Measurements from ENCODE around the gene TREM2.
"Not testable (repeated sequence)": the region's sequence is repeated elsewhere in the genome, so short reads cannot be mapped to it uniquely, and the experiment has no call there.

The TREM2 gene

DNA sequence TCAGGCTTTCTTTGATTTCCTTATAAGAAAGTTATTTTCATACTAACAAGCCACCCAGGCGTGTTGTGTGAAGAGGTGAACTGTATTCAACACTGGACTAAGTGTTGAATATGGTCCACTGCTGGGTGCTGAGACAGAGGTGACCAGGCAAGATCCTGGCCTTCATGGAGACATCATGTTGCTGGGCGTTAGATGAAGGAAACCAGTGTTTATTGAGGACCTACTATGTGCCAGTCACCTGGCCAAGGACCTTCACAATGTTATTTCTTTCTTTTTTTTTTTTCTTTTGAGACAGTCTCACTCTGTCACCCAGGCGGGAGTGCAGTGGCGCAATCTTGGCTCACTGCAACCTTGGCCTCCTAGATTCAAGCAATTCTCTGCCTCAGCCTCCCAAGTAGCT lies 6.9 kb downstream of the TREM2 start:
- in situ Hi-C loops (cut with MboI; ENCODE audit: low sequenced_read_pairs): no loop called here

DNA sequence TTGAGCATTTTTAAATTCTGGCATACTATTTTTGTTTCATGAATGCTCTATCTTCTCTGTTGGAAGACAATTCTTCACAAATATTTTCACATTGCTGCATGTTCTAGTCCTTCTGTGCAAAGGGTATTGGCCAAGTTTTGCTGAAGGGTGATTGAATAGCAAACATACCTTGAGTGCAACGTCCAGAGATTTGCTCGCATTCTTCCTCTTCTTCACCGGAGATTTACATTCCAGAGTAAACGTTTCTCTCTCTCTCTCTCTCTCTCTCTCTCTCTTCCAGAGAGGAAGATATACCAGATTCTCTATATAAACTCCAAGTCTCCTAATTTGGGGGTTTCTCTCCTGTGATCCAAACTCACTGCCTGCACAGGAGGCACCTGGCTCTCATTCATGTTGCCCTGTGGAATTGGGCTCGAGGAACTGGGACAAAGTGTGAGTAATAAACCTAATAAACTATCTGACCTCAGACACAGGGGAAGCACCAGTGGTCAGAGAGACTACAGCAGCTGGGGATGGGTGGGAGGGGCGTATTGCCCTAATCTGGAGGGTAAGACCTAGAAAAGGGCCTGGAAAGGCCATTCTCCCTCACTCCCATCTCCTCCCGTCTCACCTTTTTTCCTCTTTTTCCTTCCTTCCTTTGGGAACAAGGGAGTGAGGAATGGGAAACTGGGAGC lies 7.6 kb downstream of the TREM2 start:
- in situ Hi-C loops (cut with MboI; ENCODE audit: low sequenced_read_pairs): no loop called here

DNA sequence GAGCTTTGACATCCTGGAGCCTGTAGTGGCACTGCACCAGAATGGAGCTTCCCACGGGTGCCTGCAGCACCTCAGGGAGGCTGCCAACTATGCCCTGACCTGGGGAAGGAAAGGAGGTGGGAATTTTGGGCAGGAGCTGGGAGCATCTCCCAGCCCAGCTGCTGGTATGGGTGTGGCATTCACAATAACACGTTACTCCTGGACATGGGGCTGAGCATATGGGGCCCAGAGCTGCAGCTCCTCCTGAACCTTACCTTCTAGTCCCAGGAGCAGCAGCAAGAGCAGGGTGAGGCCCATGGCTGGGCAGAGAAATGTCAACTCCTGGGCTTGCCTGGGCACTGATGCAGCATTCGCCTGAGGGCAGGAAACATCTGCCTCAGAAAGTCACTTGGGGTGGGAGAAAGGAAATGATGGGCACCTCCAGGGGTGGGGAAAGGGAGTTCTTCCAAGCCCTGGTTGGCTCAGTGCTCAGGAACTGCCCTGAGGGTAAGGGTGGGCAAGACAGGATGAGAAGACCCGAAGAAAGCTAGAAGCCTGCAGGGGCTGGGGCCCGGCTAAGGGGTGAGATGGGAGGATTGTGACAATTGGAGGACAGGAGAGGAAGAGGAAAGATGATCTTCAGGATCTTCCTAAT lies 8.8 kb downstream of the TREM2 start, which contains the start of gene TREML1:
TREML1 (minus strand) TSS at position 356 of the 634 bp plus-strand sequence; CDS start at position 297, 59 bp downstream.
- in situ Hi-C loops (cut with MboI; ENCODE audit: low sequenced_read_pairs): no loop called here

DNA sequence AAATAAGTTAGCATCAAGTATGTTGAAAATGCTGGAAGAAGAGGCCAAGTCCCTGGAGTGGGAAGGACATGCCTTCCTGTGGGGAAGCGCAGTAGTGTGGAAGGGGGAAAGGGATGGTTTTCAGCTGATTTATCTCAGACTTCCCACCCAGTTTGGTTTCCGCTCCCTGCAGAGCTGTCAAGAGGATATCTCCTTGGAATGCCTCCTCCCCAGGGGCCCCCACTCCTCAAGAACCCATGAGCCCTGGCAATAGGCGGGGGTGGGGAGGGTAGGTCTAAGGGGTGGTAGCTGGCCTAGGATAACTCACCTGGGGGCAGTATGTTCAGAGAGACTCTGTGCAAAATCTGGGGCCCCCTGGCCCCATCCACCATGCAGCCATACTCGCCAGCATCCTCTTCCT lies 9.5 kb downstream of the TREM2 start:
- in situ Hi-C loops (cut with MboI; ENCODE audit: low sequenced_read_pairs): no loop called here

DNA sequence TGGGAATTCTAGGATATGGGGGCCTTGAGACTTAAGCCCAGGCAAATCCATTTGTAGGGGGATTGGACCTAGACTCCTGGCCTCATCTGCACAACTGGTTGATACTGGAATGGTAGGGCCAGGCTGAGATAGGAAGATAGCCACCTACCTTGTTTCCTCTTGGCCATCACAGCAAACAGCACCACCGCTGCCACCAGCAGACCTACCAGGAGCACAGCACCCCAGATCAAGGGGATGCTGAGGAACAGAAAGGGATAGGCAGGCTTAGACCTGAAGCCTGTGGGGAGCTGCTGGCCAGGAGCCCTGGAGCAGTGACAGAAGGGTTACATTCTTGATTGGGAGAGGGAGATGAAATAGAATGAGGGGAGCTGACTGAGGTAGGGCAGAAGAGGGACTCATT lies 12.2 kb downstream of the TREM2 start:
- in situ Hi-C loops (cut with MboI; ENCODE audit: low sequenced_read_pairs): no loop called here

DNA sequence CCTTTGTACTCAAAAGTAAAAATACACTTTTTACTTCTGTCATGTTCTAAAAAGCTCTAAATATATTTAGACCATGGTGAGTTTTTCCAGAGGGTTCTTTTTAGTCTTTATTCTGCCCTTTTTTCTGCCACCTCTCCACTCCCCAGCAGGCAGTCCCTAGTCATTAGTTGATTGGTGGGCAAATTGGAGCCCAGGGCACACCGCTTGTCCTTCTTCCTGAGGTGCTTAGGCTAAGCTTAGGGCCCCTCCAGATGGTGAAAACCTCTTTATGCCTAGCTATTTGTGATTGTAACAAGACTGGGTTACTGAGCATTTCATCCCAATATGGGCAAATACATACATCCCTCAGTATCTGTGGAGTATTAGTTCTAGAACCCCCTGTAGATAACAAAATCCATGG lies 15.0 kb downstream of the TREM2 start:
- in situ Hi-C loops (cut with MboI; ENCODE audit: low sequenced_read_pairs): no loop called here

DNA sequence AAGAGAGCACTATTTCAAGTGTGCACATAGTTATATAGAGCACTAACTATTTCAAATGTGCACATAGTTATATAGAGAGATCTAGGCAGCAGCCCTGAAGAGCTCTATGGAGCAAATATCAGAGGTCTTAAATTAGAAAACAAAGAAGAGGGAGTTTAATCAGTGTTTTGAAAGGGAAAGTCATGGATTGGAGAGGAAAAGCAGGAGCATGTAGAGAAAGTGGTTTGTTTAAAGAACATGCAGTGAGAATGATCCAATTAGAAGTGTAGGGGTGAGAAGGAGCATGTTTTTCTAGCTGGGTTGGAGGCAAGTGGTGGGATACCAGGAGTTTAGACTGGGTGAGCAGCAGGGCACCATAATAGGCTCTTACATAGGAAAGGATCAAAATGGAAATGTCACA lies 26.0 kb downstream of the TREM2 start:
- in situ Hi-C loops (cut with MboI; ENCODE audit: low sequenced_read_pairs): no loop called here

DNA sequence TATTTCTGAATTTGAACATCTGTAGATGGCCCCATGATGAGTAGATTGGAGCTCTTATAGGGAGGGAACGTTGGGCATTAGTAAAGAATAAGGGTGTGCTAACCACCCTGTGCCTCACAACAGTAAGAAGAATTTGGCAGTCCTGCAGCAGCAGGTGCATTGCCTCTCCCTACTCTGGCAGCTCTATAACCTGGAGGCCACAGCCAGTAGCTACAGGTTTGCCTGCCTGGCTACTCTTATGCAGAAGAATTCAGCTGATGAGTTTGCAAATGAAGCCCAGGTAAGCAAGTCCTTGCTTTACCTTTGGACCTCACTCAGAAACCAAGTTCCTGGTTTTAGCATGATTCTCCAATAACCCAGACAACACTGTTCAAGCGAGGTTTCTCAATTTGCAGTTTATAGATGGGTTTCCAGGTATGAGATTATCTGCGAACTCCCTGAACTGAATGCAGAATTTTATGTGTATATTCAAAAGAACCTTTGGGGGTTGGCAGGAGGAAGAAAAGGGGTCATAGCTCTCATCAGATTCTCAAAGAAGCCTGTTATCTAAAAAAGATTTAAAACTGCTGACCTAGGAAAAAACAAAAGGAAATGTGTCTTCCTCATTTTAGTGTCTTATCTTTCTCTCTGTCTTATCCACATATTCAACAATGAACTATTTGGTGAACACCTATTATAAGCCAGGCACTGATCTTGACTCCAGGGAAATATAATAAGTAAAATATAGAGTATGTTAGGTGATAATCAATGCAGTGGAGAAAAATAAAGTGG lies 27.7 kb downstream of the TREM2 start:
- in situ Hi-C loops (cut with MboI; ENCODE audit: low sequenced_read_pairs): no loop called here

DNA sequence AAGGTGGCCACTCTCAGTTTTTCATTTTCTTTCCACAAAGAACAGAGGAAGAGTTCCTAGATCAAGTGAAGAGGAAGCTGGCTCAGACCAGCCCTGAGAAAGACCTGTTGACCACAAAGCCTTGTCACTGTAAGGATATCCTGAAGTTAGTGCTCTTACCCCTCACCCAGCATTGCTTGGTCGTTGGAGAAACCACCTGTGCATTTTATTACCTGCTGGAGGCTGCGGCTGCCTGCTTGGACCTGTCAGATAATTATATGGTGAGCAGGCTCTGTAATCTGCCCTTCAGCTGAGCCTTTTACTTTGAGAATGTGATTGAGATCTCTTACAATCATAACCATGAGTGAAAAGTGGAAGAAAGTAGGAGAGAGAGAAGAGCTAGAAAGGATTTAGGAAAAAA lies 30.7 kb downstream of the TREM2 start:
- in situ Hi-C loops (cut with MboI; ENCODE audit: low sequenced_read_pairs): no loop called here

DNA sequence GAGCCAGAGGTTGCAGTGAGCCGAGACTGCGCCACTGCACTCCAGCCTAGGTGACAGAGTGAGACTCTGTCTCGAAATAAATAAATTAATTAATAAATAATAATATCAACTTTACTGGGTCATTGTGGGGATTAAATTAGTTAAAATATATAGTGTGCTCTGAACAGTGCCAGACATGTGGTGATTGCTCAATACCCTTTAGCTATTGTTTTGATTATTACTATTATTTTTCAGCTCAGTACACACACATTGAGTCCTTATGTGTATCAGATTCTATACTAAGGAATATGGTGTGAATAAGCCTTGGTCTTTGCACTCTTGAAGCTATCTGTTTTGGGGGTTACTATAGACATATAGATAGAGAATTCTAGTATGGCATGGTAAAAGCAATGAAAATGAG lies 37.6 kb downstream of the TREM2 start:
- in situ Hi-C loops (cut with MboI; ENCODE audit: low sequenced_read_pairs): no loop called here

DNA sequence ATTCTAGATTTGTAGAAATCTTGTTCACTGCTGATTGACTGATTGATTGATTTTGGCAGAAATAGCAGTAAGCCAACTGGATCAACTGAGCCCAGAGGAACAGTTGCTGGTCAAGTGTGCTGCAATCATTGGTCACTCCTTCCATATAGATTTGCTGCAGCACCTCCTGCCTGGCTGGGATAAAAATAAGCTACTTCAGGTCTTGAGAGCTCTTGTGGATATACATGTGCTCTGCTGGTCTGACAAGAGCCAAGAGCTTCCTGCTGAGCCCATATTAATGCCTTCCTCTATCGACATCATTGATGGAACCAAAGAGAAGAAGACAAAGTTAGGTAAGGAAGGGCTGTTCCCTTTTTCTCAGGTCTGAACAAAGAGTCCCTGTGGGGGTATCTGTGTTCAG lies 40.0 kb downstream of the TREM2 start:
- in situ Hi-C loops (cut with MboI; ENCODE audit: low sequenced_read_pairs): no loop called here

DNA sequence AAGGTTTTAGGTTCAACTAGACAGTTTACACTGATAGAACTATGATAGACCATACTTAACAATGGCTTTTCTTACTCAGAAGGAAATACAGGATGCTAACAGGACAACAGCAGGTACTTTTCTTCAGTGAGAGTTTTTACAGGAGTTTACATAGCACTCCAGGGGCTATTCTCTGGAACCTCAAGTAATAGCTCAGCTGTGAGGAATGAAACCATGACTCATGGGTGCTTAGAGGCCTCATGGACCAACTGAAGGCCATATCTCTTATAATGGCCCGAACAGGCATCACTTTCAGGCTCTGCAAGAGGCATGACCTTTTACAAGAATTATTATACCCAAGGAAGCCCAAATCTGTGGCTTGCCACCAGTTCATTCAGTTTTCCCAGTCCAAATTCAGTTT lies 40.5 kb downstream of the TREM2 start:
- in situ Hi-C loops (cut with MboI; ENCODE audit: low sequenced_read_pairs): no loop called here

DNA sequence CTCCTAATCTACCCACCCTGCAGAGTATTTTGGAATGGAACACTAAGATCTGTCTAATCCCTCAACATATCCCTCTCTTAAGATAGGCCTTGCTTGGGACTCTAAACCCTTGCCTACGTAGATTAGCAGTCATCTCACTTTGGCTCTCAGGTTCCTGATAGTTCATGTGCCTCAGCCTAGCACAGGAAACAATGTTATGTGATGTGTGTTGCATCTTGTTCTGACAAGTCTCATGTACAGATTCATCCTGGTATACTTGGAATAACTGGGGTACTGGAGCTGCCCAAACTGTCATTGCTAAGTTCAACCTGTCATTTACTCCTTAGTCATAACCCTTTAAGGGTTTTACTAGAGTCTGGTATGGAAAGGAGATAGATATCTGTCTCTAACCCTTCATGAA lies 42.9 kb downstream of the TREM2 start:
- in situ Hi-C loops (cut with MboI; ENCODE audit: low sequenced_read_pairs): no loop called here

DNA sequence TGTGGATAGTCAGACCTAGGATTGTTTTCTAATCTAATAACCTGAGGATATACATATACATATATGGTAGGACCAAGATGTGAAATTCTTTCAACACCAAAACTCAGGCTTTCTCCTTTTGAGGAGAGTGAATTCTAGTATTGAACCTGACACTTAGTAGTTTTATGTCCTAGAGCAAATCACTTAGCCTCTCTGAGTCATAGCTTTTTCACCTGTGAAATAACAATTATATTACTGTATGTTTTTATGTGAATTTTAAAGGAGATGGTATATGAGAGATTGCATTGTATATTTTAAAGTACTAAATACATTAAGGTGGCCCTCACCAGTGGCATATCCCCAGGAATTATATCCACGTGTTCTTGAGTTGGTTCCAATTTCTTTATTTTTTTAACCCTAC lies 43.4 kb downstream of the TREM2 start:
- in situ Hi-C loops (cut with MboI; ENCODE audit: low sequenced_read_pairs): no loop called here

DNA sequence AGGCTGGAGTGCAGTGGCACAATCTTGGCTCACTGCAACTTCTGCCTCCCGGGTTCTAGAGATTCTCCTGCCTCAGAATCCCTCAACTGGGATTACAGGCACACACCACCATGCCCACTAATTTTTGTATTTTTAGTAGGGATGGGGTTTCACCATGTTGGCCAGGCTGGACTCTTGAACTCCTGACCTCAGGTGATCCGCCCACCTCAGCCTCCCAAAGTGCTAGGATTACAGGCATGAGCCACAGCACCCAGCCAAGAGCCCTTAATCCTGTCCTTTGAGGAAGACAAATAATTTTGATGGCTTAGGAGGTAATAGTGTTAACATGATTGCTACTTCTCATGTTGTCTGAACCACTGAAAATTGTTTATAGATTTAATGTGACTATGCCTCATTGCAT lies 47.9 kb downstream of the TREM2 start:
- in situ Hi-C loops (cut with MboI; ENCODE audit: low sequenced_read_pairs): not testable (repeated sequence)

DNA sequence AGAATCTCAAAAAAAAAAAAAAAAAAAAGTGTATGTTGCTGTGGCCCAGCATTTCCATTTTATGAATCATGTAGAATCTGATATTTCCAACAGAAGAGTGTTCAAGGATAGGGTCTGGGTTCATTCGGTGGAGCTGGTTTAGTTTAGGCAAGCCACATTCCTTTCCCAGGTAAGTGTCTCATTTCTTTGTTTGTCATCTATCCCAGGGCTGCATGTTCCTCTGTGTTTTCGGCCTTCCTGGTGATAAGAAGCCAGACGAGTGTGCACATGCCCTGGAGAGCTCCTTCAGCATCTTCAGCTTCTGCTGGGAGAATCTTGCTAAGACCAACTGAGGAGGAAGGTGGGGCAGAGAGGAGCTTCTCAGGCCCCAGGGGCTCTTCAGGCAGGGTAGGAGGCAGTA lies 51.9 kb downstream of the TREM2 start:
- in situ Hi-C loops (cut with MboI; ENCODE audit: low sequenced_read_pairs): no loop called here

Data from HL-60/S4 (cell line).